CD4-positive, alpha-beta T cell treated with Interleukin-17A for 1 hour (primary cell): ENCODE measurements around the gene SERINC2.
"Not testable (repeated sequence)": the region's sequence is repeated elsewhere in the genome, so short reads cannot be mapped to it uniquely, and the experiment has no call there.

Source experiments
- DNase-seq: peaks from one replicate; pipeline ENCODE4 v3.0.0-alpha.2; 2020

SERINC2 gene

GRCh38 chr1:31435471-31436409 is 22.7 kb downstream of the SERINC2 start:
- no peak for DNase-seq

DNA sequence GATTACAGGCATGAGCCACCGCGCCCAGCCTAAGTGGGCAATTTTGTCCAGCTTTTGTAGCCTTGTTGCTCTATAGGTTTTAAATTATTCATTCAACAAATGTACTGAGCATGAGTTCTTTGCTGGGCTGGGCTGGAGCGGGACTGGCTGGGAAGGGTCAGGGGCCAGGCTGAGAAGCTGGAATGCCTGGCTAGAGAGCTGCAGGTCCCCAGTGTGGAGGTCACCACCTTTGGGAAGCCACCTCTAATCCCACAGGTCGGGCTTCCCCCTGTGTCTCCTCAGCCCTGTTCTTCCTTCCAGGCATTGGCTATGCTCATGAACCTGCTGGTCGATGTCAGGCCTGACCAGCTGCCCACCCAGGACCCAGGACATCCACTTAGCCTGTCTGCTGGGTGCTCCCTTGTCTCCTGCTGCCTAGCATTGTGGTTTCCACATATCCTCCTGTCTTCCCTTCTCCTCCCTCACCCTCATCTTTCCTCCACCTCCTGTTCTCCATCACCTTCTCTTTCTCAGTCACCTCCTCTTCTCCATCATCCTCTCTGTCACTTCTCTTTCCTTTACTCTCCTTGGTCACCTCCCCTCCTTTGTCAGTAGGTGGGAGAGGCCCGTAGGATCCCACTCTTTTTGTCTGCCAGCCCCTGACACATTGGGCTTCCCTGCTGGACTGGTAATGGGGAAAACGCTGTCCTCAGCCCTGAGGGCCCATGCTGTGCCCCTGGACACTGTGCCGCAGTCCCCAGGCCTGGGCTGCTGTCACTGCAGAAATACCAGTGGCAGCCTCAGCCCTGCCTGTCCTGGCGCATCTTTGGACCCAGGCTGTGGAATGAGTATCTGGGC is 23.8 kb downstream of the SERINC2 start:
- DNase-seq, result no peak

DNA sequence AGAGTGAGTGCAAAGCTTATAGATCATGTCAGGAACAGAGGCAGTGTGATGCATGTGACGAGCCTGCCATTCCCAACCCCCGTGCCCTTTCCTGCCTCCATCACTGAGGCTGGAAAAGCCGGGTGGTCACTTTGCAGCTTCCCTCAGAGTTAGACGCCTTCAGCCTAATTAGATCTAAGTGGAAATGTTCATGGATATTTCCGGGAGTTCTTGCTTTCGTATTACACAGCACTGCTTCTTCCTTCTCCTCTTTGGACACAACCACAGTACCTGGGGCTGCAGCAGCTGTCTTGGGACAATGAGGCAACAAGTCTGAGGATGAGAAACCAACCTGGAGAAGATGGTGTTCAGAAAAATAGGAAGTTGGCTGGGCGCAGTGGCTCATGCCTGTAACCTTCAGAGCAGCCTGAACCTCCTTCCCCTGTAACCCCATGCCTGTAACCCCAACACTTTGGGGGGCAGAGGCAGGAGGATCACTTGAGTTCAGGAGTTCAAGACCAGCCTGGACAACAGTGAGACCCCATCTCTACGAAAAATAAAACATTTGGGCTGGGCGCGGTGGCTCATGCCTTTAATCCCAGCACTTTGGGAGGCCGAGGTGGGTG is 24.5 kb downstream of the SERINC2 start:
- no peak for DNase-seq

DNA sequence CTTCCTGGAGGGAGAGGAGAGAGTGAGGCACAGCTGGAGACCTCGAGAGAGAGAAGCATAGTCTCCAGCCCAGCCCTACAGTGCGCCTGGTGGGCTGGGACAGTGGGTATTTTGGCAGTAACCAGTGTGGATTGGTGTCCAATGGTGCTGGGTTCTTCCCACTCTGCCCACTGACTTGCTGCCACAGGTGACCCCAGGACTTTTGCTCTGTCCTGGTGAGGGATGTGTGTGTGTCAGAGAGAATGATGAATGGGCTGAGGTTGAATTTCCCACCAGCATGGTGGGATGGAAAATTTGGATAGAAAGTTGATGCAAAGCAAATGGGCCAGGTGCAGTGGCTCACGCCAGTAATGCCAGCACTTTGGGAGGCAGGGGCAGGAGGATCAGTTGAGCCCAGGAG is 26.3 kb downstream of the SERINC2 start:
- DNase-seq, result no peak

DNA sequence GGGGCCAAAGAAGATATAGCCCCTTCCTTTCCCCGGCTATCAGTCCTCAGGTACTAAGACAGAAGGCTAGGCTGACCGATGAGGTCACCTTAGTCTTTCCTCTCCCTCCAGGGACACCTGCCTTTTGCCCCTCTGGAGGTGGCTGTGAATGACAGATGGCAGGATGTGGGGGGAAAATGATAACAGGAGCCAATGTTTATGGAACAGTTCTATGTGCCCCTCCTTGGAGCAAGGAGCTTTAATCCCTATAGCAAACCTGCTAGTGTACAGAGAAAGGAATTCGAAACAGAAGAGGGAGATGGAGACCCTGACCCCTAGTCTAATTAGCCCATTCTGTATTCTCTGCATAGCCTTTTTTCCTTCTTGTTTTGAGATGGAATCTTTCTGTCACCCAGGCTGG is 28.1 kb downstream of the SERINC2 start:
- no peak for DNase-seq

GRCh38 chr1:31441558-31441957 is 28.5 kb downstream of the SERINC2 start:
- DNase-seq, result no peak

- DNase-seq, result no peak
Measured at GRCh38 chr1:31441970-31442647, 29.1 kb downstream of the SERINC2 start.

DNA sequence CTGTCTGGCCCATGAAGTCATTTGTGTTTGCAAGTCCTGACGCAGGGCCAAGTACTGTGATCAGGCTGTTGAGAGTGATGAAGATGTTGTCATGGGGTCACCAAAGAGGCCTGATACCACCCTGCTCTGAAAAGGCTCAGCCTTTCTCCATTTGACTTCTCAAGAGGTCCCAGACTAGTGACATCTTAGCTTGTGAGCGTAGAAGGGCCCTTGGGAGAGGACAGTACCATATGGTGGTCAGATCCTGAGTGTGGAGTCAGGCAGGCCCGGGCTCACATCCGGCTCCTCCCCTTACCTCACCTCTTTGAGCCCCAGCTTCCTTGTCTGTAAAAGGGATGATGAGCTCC is 29.6 kb downstream of the SERINC2 start:
- DNase-seq, result no peak

DNA sequence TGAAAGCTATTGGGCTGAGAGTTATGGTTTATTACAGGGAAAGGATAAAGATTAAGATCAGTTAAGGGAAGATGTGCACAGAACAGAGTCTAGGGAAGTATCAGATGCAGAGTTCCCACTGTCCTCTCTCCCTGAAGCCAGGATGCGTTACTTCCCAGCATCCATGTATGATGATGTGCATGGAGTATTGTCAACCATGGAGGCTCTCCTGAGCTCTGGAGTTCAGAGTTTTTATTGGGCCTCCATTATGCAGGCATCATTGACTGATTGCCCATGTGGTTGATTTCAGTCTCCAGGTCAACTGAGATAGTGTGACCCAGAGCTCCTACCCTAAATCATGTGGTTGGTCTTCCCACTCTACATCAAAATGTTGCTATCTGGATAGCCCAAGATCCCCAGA is 30.7 kb downstream of the SERINC2 start:
- no peak for DNase-seq

DNA sequence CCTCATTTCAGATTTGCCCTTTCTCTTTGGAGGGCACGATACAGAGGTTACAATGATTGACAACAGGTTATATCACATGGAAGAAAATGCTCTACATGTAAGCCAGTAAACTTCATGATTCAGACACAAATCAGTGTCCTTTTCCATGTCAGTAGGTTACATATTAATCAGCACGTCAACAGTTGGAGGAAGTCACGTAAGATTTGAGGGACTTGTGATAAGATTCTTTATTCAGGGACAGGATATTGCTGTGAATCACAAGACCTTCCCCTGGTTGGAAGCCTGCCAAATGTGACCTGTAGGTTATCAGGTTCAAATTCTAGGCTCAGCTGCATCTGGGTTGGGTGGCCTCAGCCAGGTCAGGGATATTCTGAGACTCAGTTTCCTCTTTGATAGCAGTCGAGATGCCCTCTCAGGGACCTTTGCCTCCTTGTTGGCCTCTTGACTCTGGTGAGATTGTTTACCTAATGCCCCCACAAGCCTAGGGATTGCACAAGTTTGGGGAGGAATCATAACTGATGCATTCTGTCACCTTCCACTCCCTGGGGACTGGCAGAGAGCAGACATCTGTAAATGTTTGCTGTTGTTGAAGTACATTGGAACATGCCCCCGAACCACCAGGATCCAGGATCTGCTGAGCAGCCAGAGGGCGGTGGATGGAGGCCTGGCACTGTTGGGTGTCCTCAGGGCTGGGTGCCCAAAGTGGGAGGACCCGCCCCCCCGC is 31.9 kb downstream of the SERINC2 start:
- DNase-seq, result no peak

DNA sequence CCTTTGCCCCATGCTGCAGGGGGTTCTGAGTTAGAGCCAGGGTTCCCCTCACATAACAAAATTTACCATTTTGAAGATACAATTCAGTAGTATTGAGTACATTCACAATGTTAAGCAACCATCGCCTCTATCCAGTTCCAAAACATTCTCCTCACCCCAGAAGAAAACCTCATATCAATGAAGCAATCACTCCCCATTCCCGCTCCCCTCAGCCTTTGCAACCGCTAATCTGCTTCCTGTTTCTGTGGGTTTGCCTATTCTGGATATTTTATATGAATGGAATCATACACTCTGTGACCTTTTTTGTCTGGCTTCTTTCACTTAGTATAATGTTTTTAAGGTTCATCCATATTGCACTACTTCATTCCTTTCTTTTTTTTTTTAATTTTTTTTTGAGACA is 32.9 kb downstream of the SERINC2 start:
- DNase-seq, result no peak

DNA sequence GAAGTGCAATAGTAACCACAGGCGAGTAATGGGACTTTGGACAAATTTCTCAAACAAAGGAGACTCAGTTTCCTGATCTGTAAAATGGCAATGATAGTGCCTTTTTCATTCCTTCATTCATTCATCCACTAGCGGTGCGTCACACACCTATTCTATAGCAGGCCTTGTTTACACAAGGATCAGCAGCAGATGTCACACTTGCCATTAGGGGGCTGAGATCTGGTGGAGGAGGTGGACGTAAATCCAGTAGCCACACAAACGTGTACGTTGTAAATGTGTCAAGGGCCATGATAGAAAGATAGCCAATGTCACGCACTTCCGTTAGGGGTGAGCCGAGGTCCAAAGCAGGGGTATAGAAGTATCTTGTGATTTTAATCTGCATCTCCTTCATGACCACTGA is 34.2 kb downstream of the SERINC2 start:
- DNase-seq, result no peak

DNA sequence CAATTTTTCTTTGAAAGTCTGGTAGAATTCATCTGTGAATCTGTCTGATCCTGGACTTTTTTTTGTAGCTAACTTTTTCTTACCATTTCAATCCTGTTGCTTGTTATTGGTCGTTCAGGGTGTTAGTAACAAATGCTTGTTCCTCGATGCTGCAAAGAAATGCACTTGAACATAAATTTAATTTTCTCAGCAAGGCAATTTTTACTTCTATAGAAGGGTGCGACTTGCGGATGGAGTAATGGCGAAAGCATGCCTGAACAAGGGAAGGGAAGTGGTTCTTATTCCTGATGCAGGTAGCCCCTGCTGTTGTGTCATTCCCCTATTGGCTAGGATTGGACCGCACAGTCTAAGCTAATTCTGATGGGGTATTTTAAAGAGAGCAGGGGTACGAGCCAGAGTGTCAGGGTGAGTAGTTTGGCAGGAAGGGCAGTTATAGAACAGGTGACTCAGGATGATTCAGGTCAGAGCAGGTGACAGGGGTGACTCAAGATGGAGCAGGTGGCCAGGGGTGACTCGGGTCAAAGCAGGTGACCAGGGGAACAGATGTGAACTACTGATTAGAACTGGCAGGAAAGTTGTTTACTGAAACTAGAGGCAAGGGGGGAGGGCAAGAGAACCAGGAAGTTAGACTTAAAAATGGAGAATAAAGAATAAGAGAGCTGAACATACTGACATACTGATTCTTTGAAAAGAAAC is 40.5 kb downstream of the SERINC2 start:
- DNase-seq, result no peak

- no peak for DNase-seq
Measured at GRCh38 chr1:31458287-31458896, 45.4 kb downstream of the SERINC2 start.

DNA sequence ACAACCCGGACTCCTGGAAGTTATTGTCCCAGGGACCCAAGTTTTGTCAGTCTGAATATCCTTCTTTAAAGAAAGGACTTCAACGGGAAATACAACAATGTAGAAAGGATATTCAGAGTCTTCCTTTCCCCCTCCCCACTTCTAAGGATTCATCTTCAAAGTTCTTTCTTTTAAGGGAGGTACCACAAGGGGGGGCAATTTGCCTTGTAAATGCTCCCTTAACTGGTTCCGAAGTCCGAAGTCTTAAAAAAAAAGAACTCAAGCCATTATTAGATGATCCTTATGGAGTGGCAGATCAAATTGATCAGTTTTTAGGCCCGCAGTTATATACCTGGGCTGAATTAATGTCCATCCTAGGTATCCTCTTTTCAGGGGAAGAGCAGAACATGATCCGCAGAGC is 47.0 kb downstream of the SERINC2 start:
- no peak for DNase-seq

DNA sequence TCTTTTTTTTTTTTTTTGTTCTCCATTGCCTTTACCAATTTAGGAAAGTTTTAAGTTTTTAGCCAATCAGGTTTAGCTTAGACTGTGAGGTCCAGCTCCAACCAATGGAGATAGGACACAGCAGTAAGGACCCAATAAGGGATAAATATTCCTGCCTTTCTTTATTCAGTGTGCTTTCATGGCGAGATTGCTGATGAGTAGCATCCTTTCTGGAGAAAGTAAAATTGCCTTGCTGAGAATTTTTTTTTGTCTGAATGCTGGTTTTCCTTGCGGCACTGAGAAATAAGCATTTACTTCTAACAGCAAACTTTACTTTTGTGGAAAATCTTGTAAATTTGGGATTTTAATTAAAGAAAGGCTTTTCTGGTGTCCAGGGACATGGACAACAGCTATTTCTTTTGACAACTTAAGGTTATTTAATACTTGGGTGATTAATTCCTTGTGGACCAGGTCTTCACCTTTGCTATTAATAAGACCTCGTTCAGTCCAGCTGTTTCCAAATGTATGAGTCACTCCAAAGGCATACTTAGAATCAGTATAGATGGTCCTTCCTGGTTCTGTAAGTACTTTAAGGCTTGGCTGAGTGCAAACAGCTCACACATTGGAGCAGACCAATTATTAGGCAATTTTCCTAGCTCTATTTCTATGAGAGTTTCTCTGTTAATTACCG is 54.1 kb downstream of the SERINC2 start:
- no peak for DNase-seq

DNA sequence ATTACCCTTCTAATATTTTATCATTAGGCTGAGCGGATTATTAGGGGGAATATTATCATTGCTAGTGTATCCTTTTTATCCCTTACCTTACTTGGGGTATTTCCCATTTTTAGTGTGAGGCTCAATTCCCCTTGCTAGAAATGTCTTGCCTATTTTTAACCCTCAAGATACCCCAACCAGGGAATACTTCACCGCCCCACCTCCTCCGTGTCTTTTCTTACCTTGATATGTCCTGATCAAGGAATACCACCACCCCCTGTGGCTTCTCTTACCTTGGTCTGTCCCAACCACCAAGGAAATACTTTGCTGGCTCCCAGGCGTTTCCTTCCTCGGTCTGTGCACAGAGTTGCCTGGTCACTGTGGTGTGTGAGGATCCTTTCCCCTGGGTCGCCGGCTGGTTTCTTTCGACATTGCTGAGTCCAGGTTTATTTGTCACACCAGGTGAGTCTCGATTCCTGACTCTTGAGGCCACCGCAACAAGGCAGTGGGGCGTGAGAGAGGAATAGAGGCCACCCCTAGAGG is 57.8 kb downstream of the SERINC2 start:
- DNase-seq, result no peak

DNA sequence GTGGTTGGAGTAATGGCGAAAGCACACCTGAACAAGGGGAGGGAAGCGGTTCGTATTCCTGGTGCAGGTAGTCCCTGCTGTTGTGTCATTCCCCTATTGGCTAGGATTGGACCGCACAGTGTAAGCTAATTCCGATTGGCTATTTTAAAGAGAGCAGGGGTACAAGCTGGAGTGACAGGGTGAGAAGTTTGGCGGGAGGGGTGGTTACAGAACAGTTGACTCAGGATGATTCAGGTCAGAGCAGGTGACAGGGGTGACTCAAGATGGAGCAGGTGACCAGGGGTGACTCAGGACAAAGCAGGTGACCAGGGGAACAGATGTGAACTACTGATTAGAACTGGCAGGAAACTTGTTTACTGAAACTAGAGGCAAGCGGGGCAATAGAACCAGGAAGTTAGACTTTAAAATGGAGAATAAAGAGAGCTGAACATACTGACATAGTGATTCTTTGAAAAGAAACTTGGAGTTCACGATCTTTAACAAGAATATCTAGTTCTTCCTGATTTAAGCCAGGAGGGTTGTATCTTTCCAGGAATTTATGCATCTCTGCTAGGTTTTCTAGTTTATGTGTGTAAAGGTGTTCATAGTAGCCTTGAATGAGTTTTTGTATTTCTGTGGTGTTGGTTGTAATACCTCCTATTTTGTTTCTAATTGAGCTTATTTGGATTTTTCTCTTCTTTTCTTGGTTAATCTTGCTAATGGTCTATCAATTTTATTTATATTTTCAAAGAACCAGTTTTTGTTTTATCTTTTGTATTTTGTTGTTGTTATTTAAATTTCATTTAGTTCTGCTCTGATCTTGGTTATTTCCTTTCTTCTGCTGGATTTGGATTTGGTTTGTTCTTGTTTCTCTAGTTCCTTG is 58.7 kb downstream of the SERINC2 start:
- DNase-seq, result not testable (repeated sequence)

GRCh38 chr1:31472314-31472651 is 59.3 kb downstream of the SERINC2 start:
- DNase-seq, result not testable (repeated sequence)

DNA sequence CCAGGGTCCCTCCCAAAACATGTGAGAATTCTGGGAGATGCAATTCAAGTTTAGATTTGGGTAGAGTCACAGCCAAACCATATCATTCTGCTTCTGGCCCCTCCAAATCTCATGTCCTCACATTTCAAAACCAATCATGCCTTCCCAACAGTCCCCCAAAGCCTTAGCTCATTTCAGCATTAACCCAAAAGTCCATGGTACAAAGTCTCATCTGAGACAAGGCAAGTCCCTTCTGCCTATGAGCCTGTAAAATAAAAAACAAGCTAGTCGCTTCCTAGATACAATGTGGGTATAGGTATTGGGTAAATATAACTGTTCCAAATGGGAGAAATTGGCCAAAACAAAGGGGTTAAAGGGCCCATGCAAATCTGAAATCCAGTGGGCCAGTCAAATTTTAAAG is 59.7 kb downstream of the SERINC2 start:
- DNase-seq, result not testable (repeated sequence)
